HG02678 (cell line): ENCODE results near the gene CORT.
"Not testable (repeated sequence)": the region's sequence is repeated elsewhere in the genome, so short reads cannot be mapped to it uniquely, and the experiment has no call there.

Experiments used
- ATAC-seq: cut with Tn5 transposase; IDR thresholded peaks from one replicate; pipeline ENCODE4 v1.9.1; 2021; ENCODE audit warnings: mild to moderate bottlenecking, moderate library complexity; ENCODE audit not compliant: unreplicated experiment

The CORT gene

GRCh38 chr1:10474309-10474612 lies 24.4 kb downstream of the CORT start:
- ATAC-seq: not testable (repeated sequence)

- ATAC-seq: peak; percentile 71
Measured at GRCh38 chr1:10474613-10475507, 25.0 kb downstream of the CORT start, which contains the start of gene PEX14. Gene PEX14 (plus strand): TSS chr1:10474950. CDS start chr1:10474967, 17 bp downstream.

DNA sequence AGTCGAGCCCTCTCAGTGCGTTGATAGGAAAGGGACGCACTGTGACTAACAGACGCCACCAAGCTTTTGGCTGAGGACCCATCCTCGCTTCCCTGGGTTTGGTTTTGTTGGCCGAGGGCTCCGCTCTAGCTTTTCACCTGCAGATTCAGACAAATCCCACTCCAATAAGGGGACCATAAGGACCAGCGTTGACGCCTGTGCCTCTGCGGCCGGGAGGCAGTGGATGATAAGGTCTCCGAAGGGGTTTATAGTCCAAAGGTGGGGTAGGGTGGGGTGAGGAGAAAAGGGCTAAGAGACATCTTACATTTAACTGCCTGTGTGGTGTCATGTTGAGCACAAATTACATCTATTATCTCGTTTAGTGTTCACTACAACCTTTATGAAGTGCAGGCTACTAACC lies 25.7 kb downstream of the CORT start:
- no peak for ATAC-seq

DNA sequence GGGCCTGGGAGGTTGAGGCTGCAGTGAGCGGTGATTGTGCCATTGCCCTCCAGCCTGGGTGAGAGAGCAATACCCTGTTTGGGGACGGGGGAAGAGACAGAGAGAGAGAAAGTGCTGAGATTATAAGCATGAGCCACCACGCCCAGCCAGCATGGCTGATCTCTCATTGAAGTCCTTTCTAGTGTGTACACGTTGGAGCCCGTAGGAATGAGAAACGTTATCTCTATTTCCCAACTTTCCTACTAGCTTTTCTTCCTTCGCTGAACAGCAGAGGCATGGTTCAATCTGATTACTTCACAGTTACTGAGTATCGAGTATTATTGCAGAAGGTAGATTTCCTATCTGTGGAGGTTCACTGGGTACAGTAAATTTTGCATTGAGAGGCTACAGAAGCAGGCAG lies 29.5 kb downstream of the CORT start:
- no peak for ATAC-seq

DNA sequence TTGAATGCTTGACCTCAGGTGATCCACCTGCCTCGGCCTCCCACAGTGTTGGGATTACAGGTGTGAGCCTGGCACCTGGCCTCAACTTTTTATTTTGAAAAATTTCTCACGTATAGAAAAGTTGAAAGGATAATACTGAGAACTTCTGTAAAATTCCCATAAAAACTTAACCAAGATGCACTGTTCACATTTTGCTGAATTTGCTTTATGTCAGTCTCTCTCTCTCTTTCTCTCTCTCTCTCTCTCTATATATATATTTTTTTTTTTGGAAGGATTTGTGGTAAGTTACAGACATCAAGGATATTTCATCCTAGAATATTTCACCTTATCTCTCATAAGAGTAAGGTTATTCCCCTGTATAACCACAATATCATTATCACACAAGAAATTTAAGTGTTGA lies 30.8 kb downstream of the CORT start:
- ATAC-seq: no peak

GRCh38 chr1:10484521-10484920 lies 34.7 kb downstream of the CORT start:
- ATAC-seq: no peak

DNA sequence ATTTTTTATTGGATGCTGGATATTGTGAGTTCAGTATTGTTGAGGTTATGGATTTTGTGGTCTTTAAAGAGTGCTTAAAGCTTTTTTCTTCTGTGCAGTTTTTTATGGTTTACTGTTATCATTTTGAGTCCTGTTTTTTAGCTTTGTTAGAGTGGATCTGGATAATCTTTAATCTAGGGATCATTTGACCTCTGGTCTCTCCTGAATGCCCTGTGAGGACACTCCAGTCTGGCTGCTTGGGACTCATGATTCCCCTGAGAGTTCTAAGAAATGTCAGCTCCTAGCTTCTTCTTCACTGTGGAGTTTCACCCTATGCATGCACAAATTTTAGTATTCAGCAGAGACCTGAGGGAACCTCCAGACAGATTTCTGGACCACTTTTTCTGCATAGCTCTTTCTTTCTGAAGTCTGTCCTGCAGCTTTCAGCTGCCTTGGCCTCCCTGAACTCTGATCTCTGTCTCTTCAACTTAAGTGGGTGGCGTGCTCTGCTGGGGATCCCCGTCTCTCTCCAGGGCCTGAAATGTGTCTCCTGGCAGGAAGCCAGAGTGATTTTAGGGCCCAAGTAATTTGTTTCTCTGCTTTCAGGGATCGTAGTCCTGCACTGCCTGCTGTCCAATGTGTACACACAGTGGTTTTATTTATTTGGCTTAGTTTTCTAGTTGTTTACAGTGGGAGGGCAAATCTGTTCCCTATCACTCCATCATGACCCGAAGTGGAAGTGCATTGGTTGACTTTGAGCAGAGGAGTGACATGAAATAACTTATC lies 39.6 kb downstream of the CORT start:
- ATAC-seq: no peak

DNA sequence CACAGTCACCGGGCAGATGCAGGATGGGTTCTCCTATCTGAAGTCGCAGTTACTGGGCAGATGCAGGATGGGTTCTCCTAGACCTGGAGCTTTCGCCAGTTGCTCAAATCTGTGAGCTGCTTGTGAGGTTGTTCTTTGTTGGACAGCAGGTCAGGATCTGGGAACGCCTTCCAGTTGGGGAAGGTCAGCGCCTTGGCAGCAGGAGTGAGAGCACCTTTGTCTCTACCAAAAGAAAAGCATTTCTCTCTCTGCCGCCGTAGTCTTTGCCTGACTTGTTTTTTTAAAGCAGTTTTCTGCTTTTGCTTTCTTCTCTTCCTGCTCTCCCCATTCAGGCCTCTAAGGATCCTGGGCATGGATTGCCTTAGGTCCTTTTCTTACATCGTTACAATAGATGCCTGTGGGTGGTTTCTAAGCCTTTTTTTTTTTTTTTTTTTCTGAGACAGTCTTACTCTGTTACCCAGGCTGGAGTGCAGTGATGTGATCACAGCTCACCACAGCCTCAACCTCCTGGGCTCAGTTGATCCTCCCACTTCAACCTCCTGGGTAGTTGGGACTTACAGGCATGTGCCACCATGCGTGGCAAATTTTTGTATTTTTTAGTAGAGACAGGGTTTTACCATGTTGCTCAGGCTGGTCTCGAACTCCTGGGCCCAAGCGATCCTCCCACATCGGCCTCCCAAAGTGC lies 40.6 kb downstream of the CORT start:
- ATAC-seq: no peak

DNA sequence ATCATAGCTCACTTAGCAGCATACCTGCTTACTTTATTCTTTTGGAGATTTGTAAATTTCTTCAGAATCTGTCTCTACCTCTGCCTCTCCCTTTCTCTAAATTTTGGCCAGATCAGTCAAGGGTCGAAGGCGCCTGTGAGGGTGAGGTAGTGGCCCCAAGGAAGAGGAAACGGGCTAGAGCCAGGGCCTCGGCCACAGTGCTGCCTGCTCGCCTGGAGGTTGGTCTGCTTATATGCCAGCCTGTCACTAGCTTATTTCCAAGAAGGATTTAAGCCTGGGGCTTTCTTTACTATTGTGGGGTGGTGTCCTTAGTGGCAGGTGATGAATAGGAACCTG lies 44.6 kb downstream of the CORT start:
- no peak for ATAC-seq

GRCh38 chr1:10494754-10495474 lies 45.1 kb downstream of the CORT start:
- peak; percentile 76 for ATAC-seq

- no peak for ATAC-seq
Measured at GRCh38 chr1:10495475-10495817, 45.6 kb downstream of the CORT start.

GRCh38 chr1:10495952-10496351 lies 46.1 kb downstream of the CORT start:
- ATAC-seq: no peak

GRCh38 chr1:10497109-10497508 lies 47.3 kb downstream of the CORT start:
- no peak for ATAC-seq

GRCh38 chr1:10498231-10498630 lies 48.4 kb downstream of the CORT start:
- ATAC-seq: no peak
